Measurements from ENCODE around the gene DHX35.

DHX35 gene

GRCh38 chr20:39032997-39033396 lies 70.9 kb downstream of the DHX35 start:
- no peak for DNase-seq

- no peak for DNase-seq
These were observed 73.9 kb downstream of the DHX35 start for GRCh38 chr20:39036011-39036410.

GRCh38 chr20:39036851-39037250 lies 74.7 kb downstream of the DHX35 start:
- no peak for DNase-seq

- no peak for DNase-seq
These were observed 75.9 kb downstream of the DHX35 start for GRCh38 chr20:39038047-39038446.

- no peak for DNase-seq
These were observed 76.4 kb downstream of the DHX35 start for GRCh38 chr20:39038495-39038894.

GRCh38 chr20:39039261-39039660 lies 77.1 kb downstream of the DHX35 start:
- no peak for DNase-seq

GRCh38 chr20:39040116-39040515 lies 78.0 kb downstream of the DHX35 start:
- DNase-seq, result no peak

- no peak for DNase-seq
These were observed 78.9 kb downstream of the DHX35 start for GRCh38 chr20:39041067-39041466.

- DNase-seq, result no peak
These were observed 80.4 kb downstream of the DHX35 start for GRCh38 chr20:39042279-39043150.

GRCh38 chr20:39044501-39044900 lies 82.4 kb downstream of the DHX35 start:
- no peak for DNase-seq

GRCh38 chr20:39045676-39046075 lies 83.5 kb downstream of the DHX35 start:
- no peak for DNase-seq

GRCh38 chr20:39047417-39047985 lies 85.4 kb downstream of the DHX35 start:
- no peak for DNase-seq

GRCh38 chr20:39048000-39048696 lies 86.0 kb downstream of the DHX35 start:
- peak; percentile 83 for DNase-seq

GRCh38 chr20:39049148-39049547 lies 87.0 kb downstream of the DHX35 start:
- DNase-seq, result no peak

- DNase-seq, result peak; percentile 89
These were observed 87.8 kb downstream of the DHX35 start for GRCh38 chr20:39049684-39050554.

GRCh38 chr20:39050555-39050902 lies 88.4 kb downstream of the DHX35 start:
- DNase-seq, result no peak

GRCh38 chr20:39052676-39053075 lies 90.5 kb downstream of the DHX35 start:
- no peak for DNase-seq

GRCh38 chr20:39057143-39057542 lies 95.0 kb downstream of the DHX35 start:
- DNase-seq, result no peak

GRCh38 chr20:39057911-39058310 lies 95.8 kb downstream of the DHX35 start:
- DNase-seq, result no peak

GRCh38 chr20:39059036-39059435 lies 96.9 kb downstream of the DHX35 start:
- no peak for DNase-seq

- DNase-seq, result no peak
These were observed 104.5 kb downstream of the DHX35 start for GRCh38 chr20:39066471-39067242.

GRCh38 chr20:39067526-39068216 lies 105.5 kb downstream of the DHX35 start:
- DNase-seq, result no peak
